NAMALWA (cell line): ENCODE results near the gene RAB11FIP4.

ENCODE experiments used
- DNase-seq: peaks from one replicate; pipeline ENCODE4 v3.0.0-alpha.2; 2015; ENCODE audit warnings: low spot score

The RAB11FIP4 gene

GRCh38 chr17:31411707-31412285, 20.3 kb downstream of the RAB11FIP4 start:
- DNase-seq: no peak

- DNase-seq: no peak
Observed at GRCh38 chr17:31412511-31412910, 21.0 kb downstream of the RAB11FIP4 start.

- DNase-seq: no peak
Observed at GRCh38 chr17:31413081-31413799, 21.8 kb downstream of the RAB11FIP4 start.

- DNase-seq: no peak
Observed at GRCh38 chr17:31413874-31414549, 22.5 kb downstream of the RAB11FIP4 start.

GRCh38 chr17:31414550-31414918, 23.1 kb downstream of the RAB11FIP4 start:
- DNase-seq: no peak

GRCh38 chr17:31415004-31415454, 23.6 kb downstream of the RAB11FIP4 start:
- DNase-seq: peak; percentile 37

GRCh38 chr17:31415640-31416502, 24.4 kb downstream of the RAB11FIP4 start:
- no peak for DNase-seq

- DNase-seq: no peak
Observed at GRCh38 chr17:31416503-31416923, 25.0 kb downstream of the RAB11FIP4 start.

GRCh38 chr17:31417051-31417792, 25.7 kb downstream of the RAB11FIP4 start:
- DNase-seq: no peak

GRCh38 chr17:31418773-31419350, 27.4 kb downstream of the RAB11FIP4 start:
- no peak for DNase-seq

GRCh38 chr17:31422443-31422842, 31.0 kb downstream of the RAB11FIP4 start:
- no peak for DNase-seq

- DNase-seq: no peak
Observed at GRCh38 chr17:31424944-31425281, 33.4 kb downstream of the RAB11FIP4 start.

- no peak for DNase-seq
Observed at GRCh38 chr17:31425282-31426040, 34.0 kb downstream of the RAB11FIP4 start.

- DNase-seq: no peak
Observed at GRCh38 chr17:31427684-31428083, 36.2 kb downstream of the RAB11FIP4 start.

- no peak for DNase-seq
Observed at GRCh38 chr17:31428111-31428510, 36.6 kb downstream of the RAB11FIP4 start.

GRCh38 chr17:31428512-31428911, 37.0 kb downstream of the RAB11FIP4 start:
- no peak for DNase-seq

GRCh38 chr17:31431098-31431851, 39.8 kb downstream of the RAB11FIP4 start:
- DNase-seq: no peak

- DNase-seq: no peak
Observed at GRCh38 chr17:31431852-31432658, 40.6 kb downstream of the RAB11FIP4 start.
